Activated naive CD4-positive, alpha-beta T cell treated with anti-CD3 and anti-CD28 coated beads, Interleukin-2, amount 10 ng/mL, durations not matched to agents 7 days and 5 days (primary cell): ENCODE data around the gene AGRN.
"Not testable (repeated sequence)": the region's sequence is repeated elsewhere in the genome, so short reads cannot be mapped to it uniquely, and the experiment has no call there.

ENCODE experiments used
- CTCF ChIA-PET: fragments of 350-600 bp; sonication (Branson Sonifier 250); formaldehyde crosslinking; loops from one replicate; lab custom pipeline; 2021; ENCODE audit warnings: antibody characterized with exemption; lab: Charles Lee
- DNase-seq: peaks from one replicate; pipeline ENCODE4 v3.0.0-alpha.2; 2020
- H3K27ac Mint-ChIP-seq: one replicate; pipeline ENCODE4 v1.8.0; 2021; ENCODE audit warnings: mild to moderate bottlenecking, moderate library complexity, mixed read lengths
- H3K27me3 Mint-ChIP-seq: one replicate; pipeline ENCODE4 v1.8.0; 2021; ENCODE audit warnings: mild to moderate bottlenecking, mixed read lengths
- H3K36me3 Mint-ChIP-seq: one replicate; pipeline ENCODE4 v1.8.0; 2021; ENCODE audit warnings: mixed read lengths
- H3K4me1 Mint-ChIP-seq: one replicate; pipeline ENCODE4 v1.8.0; 2021; ENCODE audit warnings: mixed read lengths
- H3K4me3 Mint-ChIP-seq: one replicate; pipeline ENCODE4 v1.8.0; 2021; ENCODE audit warnings: mild to moderate bottlenecking, moderate library complexity, mixed read lengths
- H3K9me3 Mint-ChIP-seq: one replicate; pipeline ENCODE4 v1.8.0; 2021; ENCODE audit warnings: mixed read lengths

The AGRN gene

DNA sequence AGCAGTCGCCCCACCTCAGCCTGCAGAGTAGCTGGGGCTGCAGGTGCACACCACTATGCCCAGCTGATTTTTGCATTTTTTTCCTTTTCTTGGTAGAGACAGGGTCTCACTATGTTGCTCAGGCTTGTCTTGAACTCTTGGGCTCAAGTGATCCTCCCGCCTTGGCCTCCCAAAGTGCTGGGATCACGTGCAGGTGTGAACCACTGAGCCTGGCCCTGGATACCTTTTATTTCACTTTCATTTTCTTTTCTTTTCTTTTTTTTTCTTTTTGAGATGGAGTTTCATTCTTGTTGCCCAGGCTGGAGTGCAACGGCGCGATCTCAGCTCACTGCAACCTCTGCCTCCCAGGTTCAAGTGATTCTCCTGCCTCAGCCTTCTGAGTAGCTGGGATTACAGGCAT, 28.6 kb upstream of the AGRN start:
- not testable (repeated sequence) for H3K9me3 Mint-ChIP-seq, H3K27ac Mint-ChIP-seq, H3K36me3 Mint-ChIP-seq, H3K4me1 Mint-ChIP-seq, DNase-seq, H3K4me3 Mint-ChIP-seq
- H3K27me3 Mint-ChIP-seq, result peaks cover 76% of the 10 kb centered on the region
- CTCF ChIA-PET, result interaction anchor here (1.0 to 1.6 kb wide), 3 partner anchors 8 to 380 kb away, joined by 3 to 9 read pairs (median 5); no protein-coding TSS in a partner anchor

DNA sequence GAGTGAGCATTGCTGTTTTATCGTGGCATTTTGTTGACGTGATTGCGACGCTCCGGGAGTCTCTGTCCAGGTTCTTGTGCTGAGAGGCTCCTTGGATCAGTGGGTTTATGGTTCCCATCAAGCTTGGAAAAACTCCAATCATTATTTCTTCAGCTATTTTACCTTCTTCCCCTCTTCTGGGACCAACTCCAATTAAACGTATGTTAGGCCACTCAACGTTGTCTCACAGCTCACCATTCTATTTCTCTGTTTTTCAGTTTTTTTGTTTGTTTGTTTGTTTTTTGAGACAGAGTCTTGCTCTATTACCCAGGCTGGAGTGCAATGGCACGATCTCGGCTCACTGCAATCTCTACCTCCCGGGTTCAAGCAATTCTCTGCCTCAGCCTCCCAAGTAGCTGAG, 28.0 kb upstream of the AGRN start:
- H3K9me3 Mint-ChIP-seq, result peaks cover 9% of the 10 kb centered on the region
- DNase-seq, result no peak
- no peak overlapping the region for H3K27ac Mint-ChIP-seq
- CTCF ChIA-PET, result interaction anchor here (1.0 to 1.6 kb wide), 3 partner anchors 9 to 379 kb away, joined by 3 to 9 read pairs (median 5); no protein-coding TSS in a partner anchor
- H3K27me3 Mint-ChIP-seq, result peaks cover 75% of the 10 kb centered on the region
- peaks cover 6% of the 10 kb centered on the region for H3K4me1 Mint-ChIP-seq
- H3K4me3 Mint-ChIP-seq, result no peak overlapping the region
- H3K36me3 Mint-ChIP-seq, result peaks cover 2% of the 10 kb centered on the region

DNA sequence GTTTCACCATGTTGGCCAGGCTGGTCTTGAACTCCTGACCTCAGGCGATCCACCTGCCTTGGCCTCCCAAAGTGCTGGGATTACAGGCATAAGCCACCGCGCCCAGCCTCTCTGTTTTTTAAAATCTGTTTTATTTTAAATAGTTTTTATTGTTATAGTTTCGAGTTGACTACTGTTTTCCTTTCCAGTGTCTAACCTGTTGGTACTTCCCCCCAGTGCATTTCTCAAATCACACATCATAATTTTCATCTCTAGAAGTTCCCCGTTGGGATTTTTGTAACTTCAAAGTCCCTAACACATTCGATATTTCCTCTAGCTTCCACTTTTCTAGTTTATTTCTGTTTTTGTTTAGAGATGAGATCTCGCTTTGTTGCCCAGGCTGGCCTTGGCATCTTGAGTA, 27.6 kb upstream of the AGRN start:
- no peak overlapping the region for H3K4me3 Mint-ChIP-seq
- H3K9me3 Mint-ChIP-seq, result peaks cover 9% of the 10 kb centered on the region
- CTCF ChIA-PET, result interaction anchor here (1.4 to 3.3 kb wide), 3 partner anchors 9 to 379 kb away, joined by 3 to 28 read pairs (median 9); no protein-coding TSS in a partner anchor
- peaks cover 2% of the 10 kb centered on the region for H3K36me3 Mint-ChIP-seq
- peaks cover 6% of the 10 kb centered on the region for H3K4me1 Mint-ChIP-seq
- H3K27ac Mint-ChIP-seq, result no peak overlapping the region
- H3K27me3 Mint-ChIP-seq, result peaks cover 78% of the 10 kb centered on the region
- DNase-seq, result no peak

DNA sequence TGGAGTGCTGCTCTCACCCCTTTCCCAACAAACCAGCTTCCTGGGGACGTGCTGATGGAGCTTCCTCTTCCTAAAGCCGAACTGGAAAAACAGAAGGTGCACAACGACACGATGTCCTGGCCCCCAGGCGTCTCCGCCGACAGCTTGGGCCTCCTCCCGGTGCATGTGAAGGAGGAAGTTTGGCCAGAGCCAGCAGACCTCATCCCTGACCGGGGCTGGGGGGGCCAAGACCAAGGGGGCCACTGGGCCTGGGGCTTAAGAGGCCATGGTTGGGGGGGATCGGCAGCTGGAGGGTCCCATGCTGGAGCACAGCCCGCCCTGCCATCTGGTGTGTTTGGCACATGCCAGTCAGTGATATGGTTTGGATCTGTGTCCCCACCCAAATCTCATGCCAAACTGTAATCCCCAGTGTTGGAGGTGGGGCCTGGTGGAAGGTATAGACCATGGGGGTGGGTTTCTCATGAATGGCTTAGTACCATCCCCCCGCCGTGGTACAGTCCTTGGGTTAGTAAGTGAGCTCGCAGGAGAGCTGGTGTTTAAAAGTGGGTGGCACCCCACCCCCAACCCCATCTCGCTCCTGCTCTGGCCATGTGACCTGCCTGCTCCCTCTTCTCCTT, 26.4 kb upstream of the AGRN start:
- H3K4me1 Mint-ChIP-seq, result peaks cover 6% of the 10 kb centered on the region
- DNase-seq, result no peak
- peaks cover 81% of the 10 kb centered on the region for H3K27me3 Mint-ChIP-seq
- no peak overlapping the region for H3K27ac Mint-ChIP-seq
- no peak overlapping the region for H3K4me3 Mint-ChIP-seq
- peaks cover 9% of the 10 kb centered on the region for H3K9me3 Mint-ChIP-seq
- peaks cover 2% of the 10 kb centered on the region for H3K36me3 Mint-ChIP-seq
- CTCF ChIA-PET, result interaction anchor here (1.1 to 3.3 kb wide), 2 partner anchors 10 to 71 kb away, joined by 3 to 28 read pairs; no protein-coding TSS in a partner anchor

DNA sequence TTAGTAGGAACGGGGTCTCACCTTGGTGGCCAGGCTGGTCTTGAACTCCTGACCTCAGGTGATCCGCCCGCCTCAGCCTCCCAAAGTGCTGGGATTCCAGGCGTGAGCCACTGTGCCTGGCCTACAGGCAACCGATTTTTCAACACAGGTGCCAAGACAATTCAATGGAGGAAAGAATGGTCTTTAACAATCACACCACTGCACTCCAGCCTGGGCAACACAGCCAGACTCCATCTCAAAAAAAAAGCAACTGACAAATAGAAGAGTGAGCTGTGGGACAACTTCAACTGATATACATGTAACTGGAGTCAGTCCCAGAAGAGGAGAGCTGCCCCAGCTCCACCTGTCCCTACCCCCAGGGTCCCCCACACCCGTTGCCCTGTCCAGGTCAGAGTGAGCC, 25.4 kb upstream of the AGRN start:
- H3K27ac Mint-ChIP-seq, H3K9me3 Mint-ChIP-seq, H3K36me3 Mint-ChIP-seq, DNase-seq, H3K4me3 Mint-ChIP-seq, H3K4me1 Mint-ChIP-seq: not testable (repeated sequence)
- CTCF ChIA-PET, result interaction anchor here (1.1 to 3.3 kb wide), 2 partner anchors 11 to 24 kb away, joined by 3 to 28 read pairs; no protein-coding TSS in a partner anchor
- peaks cover 81% of the 10 kb centered on the region for H3K27me3 Mint-ChIP-seq

DNA sequence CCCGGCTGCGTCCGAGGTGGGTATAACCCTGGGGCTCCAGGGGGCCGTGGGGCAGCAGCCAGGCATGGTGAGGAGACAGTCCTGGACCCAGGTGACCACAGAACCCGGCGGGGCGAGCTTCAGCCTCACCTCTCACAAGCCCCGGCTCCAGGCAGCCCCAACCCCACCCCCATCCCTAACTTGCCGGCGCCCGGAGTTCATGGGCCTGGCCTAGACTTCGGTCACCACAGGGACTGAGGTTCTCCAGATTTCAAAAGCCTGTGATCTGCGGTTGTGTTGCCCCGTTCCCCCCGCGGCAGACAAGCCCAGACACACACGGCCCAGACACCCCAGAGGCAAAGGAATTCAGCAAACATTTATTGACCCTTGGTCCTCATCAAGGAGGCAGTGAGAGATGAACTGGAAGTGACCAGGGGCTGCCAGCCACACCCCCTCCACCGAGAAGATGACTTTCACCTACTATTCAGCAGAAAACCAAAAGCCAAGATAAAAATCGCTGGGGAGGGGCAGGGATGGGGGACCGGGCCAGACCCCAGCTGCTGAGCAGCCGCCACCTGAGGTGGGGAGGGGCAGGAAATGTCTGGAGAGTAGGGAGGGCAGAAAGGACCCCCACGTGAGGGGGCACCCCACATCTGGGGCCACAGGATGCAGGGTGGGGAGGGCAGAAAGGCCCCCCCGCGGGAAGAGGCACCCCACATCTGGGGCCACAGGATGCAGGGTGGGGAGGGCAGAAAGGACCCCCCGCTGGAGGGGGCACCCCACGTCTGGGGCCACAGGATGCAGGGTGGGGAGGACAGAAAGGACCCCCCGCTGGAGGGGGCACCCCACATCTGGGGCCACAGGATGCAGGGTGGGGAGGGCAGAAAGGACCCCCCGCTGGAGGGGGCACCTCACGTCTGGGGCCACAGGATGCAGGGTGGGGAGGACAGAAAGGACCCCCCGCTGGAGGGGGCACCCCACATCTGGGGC, 24.0 kb upstream of the AGRN start:
- Mint-ChIP-seq H3K27me3 (peaks cover 83% of the 10 kb centered on the region), H3K4me1 (peaks cover 10% of the 10 kb centered on the region), H3K9me3 (peaks cover 9% of the 10 kb centered on the region), H3K36me3 (peaks cover 2% of the 10 kb centered on the region), H3K27ac (no peak overlapping the region), H3K4me3 (no peak overlapping the region)
- no peak for DNase-seq
- CTCF ChIA-PET, result no interaction called here

DNA sequence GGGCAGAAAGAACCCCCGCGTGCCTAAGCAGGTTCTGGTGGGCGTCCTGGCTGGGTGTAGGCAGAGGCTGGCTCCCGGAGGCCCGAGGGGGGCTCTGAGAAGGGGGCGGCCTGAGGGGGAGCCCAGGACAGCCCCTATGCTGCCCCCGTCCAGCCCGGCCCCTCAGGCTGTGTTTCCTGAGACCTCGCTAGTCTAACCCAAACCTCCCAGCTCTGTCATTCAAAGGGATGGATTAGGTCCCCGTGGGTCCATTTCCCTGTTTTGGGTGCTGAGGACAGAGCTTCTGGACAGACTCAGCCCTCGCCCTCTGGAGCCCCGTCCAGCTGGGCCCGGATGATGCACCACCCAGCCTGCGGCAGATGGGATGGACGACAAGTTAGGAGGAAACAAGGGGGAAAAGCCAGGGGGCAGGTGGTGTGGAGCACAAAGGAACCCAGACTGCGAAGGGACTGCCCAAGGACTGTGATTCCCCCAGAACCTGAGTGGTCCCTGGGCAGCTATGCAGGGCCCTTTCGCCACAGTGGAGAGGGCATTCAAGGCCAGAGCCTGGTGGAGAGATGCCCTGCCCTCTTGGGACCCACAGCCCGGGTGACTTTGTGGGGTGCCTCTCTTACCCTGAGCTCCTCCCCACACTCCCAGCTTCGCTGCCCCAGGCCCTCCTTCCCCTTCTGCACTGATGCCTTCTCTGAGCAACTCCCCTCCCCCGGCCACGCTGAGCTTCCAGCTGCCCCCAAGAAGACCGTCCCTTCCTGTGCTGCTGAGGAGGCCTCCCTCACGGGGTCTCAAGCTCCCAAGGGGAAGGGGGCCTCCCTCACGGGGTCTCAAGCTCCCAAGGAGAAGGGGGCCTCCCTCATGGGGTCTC, 22.8 kb upstream of the AGRN start:
- DNase-seq, result peak; percentile 19
- Mint-ChIP-seq H3K4me3 (no peak overlapping the region), H3K9me3 (peaks cover 4% of the 10 kb centered on the region), H3K27ac (no peak overlapping the region), H3K4me1 (peaks cover 11% of the 10 kb centered on the region), H3K36me3 (no peaks in the 10 kb centered on the region), H3K27me3 (peaks cover 87% of the 10 kb centered on the region)
- CTCF ChIA-PET, result interaction anchor here (1.4 kb wide), 2 partner anchors 13 to 125 kb away, joined by 3 to 5 read pairs; no protein-coding TSS in a partner anchor

DNA sequence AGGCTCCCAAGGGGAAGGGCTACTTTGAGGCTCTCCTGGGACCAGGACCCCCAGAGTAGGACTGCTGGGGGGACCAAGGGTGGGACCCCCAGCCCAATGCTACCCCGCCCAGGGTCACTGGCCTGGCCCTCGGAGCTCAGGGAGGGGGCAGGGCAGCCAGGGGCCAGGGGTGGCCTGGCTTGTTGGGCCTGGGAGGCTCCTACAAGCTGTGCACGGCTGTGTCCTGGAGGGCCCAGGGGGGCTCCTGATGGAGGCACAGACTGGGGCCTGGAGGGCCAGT, 22.3 kb upstream of the AGRN start:
- DNase-seq, result peak; percentile 16
- H3K27me3 Mint-ChIP-seq, result peaks cover 92% of the 10 kb centered on the region
- no peaks in the 10 kb centered on the region for H3K36me3 Mint-ChIP-seq
- H3K27ac Mint-ChIP-seq, result no peak overlapping the region
- peaks cover 11% of the 10 kb centered on the region for H3K4me1 Mint-ChIP-seq
- H3K4me3 Mint-ChIP-seq, result no peak overlapping the region
- CTCF ChIA-PET, result interaction anchor here (1.4 kb wide), 2 partner anchors 13 to 125 kb away, joined by 3 to 5 read pairs; no protein-coding TSS in a partner anchor
- peaks cover 2% of the 10 kb centered on the region for H3K9me3 Mint-ChIP-seq

DNA sequence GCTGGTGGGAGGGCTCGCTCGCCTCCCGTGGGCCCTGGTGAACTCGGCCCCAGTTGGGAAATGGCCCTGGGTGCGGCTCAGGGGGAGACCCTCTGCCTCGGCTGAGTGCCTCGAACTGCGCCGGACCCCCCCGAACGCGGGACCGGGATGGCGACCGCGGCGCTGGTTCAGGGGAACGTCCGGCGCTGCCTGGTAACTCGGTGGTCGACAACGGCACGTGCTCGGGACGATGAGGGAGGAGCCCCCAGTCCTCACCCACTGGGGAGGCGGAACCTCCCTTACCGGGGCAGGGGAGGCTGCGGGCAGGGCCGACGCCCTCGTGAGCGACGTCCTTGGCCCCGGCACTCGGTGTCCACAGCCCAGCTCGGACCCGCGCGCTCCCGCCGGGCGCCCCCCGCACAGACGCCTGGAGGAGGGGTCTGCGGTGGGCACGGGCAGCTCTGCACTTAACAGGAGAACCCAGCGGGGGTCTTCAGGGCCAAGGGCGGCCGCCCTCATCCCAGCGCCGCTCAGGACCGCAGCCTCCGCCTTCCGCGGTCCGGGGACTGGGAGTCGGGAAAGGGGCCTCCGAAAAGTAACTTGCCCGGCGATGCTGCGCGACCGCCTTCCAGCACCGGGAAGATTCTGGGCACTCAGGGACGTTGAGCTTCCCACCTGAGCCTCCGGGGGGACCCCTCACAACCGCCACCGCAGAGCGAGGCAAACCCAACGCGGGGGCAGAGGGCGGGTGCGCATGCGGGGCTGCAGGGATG, 21.8 kb upstream of the AGRN start:
- Mint-ChIP-seq H3K36me3 (no peaks in the 10 kb centered on the region), H3K4me1 (peaks cover 11% of the 10 kb centered on the region), H3K9me3 (no peaks in the 10 kb centered on the region), H3K27ac (no peak overlapping the region), H3K4me3 (no peak overlapping the region), H3K27me3 (peaks cover 94% of the 10 kb centered on the region)
- CTCF ChIA-PET, result interaction anchor here (1.4 kb wide), 2 partner anchors 14 to 124 kb away, joined by 3 to 5 read pairs; no protein-coding TSS in a partner anchor
- DNase-seq, result no peak

DNA sequence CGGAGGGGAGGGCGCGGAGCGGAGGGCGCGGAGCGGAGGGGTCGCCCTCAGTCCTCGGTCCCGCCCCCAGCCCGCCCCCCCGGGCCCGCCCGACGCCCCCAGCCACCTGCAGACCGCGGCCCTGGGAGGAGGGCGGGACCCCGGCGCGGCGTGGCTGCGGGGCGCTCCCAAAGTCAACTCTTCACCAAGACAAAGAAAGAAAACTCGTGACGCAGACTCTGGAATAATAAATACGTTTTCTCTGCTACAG, 21.2 kb upstream of the AGRN start:
- DNase-seq, result no peak
- CTCF ChIA-PET, result no interaction called here
- H3K9me3 Mint-ChIP-seq, result no peaks in the 10 kb centered on the region

DNA sequence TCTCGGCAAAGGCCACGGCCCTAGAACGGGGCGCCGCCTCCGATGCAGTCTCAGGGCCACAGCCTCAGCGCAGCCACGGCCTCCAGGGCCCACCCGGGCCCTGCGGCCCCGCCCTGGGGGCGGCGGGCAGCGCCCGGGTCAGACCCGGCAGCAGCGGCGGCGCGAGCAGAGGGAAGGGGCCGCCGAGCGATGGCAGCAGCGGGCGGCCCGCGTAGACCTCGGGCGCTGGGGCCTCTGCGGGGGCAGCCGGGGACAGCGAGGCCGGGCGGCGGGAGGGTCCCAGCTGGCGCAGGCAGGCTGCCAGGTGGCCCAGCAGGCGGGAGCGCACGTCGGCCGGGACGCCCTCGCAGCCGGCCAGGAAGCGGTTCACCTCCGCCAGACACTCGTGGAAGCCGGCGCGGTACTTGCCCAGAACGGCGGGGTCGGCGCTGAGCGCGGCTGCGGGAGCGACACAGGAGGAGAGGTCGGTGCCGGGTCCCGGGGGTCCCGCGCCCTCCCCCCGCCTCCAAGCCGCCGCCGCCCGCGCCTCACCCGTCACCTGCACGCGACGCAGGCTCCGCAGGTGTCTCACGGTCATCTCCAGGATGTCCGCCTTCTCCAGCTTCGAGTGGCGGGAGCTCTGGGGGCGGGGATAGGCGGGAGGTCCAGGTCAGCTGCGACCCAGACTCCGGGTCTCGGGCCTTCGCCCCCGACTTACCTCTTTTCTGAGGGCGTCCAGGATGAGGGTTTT, 20.8 kb upstream of the AGRN start:
- H3K27me3 Mint-ChIP-seq, result peaks cover 94% of the 10 kb centered on the region

More for the DNA sequence above, 21.2 kb upstream of the AGRN start:
- peaks cover 94% of the 10 kb centered on the region for H3K27me3 Mint-ChIP-seq
- H3K36me3 Mint-ChIP-seq, result no peaks in the 10 kb centered on the region
- no peak overlapping the region for H3K27ac Mint-ChIP-seq
- H3K4me1 Mint-ChIP-seq, result peaks cover 11% of the 10 kb centered on the region
- H3K4me3 Mint-ChIP-seq, result no peak overlapping the region

DNA sequence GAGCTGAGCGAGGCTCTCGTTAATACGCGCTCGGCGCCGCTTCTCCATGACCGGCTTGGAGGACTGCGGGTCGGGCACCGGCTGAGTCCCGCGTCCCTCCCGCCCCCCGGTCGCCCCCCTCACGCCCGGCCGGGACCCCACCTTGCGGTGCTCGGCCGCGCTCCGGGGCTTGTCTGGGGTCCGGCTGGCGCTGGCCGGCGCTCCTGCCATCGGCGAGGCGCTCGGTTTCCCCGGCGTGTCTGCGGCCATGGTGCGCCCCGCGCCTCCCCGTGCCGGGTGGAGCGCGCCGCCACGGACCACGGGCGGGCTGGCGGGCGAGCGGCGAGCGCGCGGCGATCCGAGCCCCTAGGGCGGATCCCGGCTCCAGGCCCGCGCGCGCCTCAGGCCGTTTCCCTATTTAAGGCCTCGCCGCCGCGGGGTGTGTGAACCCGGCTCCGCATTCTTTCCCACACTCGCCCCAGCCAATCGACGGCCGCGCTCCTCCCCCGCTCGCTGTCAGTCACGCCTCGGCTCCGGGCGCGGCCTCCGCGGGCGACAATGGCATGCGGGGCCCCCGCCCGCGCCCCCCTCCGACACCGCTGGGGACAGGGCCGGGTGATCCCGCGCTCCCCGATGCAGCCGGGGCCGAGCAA, 20.1 kb upstream of the AGRN start, which contains the start of gene HES4:
HES4 (minus strand) TSS at position 373 of the 632 bp plus-strand sequence; CDS start at position 249, 124 bp downstream.
- CTCF ChIA-PET, result no interaction called here
- H3K36me3 Mint-ChIP-seq, result no peaks in the 10 kb centered on the region

More for the DNA sequence above, 20.8 kb upstream of the AGRN start:
- no peaks in the 10 kb centered on the region for H3K9me3 Mint-ChIP-seq
- no peak overlapping the region for H3K4me3 Mint-ChIP-seq
- no peaks in the 10 kb centered on the region for H3K36me3 Mint-ChIP-seq
- no peak overlapping the region for H3K27ac Mint-ChIP-seq
- DNase-seq, result peak; percentile 40
- CTCF ChIA-PET, result no interaction called here
- peaks cover 11% of the 10 kb centered on the region for H3K4me1 Mint-ChIP-seq

More for the DNA sequence above, 20.1 kb upstream of the AGRN start, which contains the start of gene HES4:
- peaks cover 15% of the 10 kb centered on the region for H3K4me1 Mint-ChIP-seq
- peak within 1 kb of the TSS; percentile 45 for H3K27ac Mint-ChIP-seq
- no peaks in the 10 kb centered on the region for H3K9me3 Mint-ChIP-seq
- H3K27me3 Mint-ChIP-seq, result peaks cover 94% of the 10 kb centered on the region
- peak; percentile 73 for DNase-seq
- H3K4me3 Mint-ChIP-seq, result peak within 1 kb of the TSS; percentile 51
